IMR-90 (cell line): ENCODE data around the gene SOX6. TPM values are rescaled to one million over a fixed set of nuclear protein-coding genes. Genes with fewer than 3 reads are reported as not detected.
A peak's percentile ranks its signal among the peaks of the same experiment; 100 is the strongest.

Experiments
- ATAC-seq: fragments of 200-7000 bp; cut with Tn5 transposase; 2 replicates; pipeline ENCODE4 v1.9.1; 2020; ENCODE audit warnings: low read depth, mild to moderate bottlenecking, moderate library complexity
- BruUV-seq: library from RNA; stranded (reverse); fragments of 400-500 nt; replicated peaks from 2 replicates; lab custom pipeline; 2021; lab: Mats Ljungman, UMichigan
- CTCF ChIA-PET: fragments of 300-600 bp; formaldehyde crosslinking; extraction: SDS; loops from one replicate; lab custom pipeline; 2021; ENCODE audit warnings: antibody characterized with exemption; lab: Yijun Ruan, JAX
- POLR2A ChIA-PET: fragments of 300-600 bp; sonication (Branson Sonifier 250); formaldehyde crosslinking; loops from one replicate; lab custom pipeline; 2022; ENCODE audit warnings: antibody characterized with exemption; ENCODE audit not compliant: unreplicated experiment; lab: Charles Lee
- DNase-seq: peaks from one replicate; pipeline ENCODE4 v3.0.0; 2013
- H2AFZ ChIP-seq: replicated peaks from 2 replicates; pipeline ENCODE3; 2013; ENCODE audit warnings: low read length, mild to moderate bottlenecking; ENCODE audit not compliant: poor library complexity
- H2AK5ac ChIP-seq: 2 replicates; pipeline ENCODE4 v1.6.1; 2013; ENCODE audit warnings: low read depth, low read length, inconsistent platforms
- H2AK9ac ChIP-seq: replicated peaks from 2 replicates; pipeline ENCODE3; 2013; ENCODE audit warnings: mild to moderate bottlenecking, low read depth, low read length, moderate library complexity; ENCODE audit not compliant: poor library complexity
- H2BK120ac ChIP-seq: 2 replicates; pipeline ENCODE4 v1.6.1; 2013; ENCODE audit warnings: low read depth, low read length, inconsistent platforms
- H2BK15ac ChIP-seq: 3 replicates; pipeline ENCODE4 v1.6.1; 2013; ENCODE audit warnings: low read depth, low read length, inconsistent platforms
- H2BK20ac ChIP-seq: 2 replicates; pipeline ENCODE4 v1.6.1; 2013; ENCODE audit warnings: low read depth, mild to moderate bottlenecking, inconsistent platforms, low read length, moderate library complexity
- H2BK5ac ChIP-seq: 2 replicates; pipeline ENCODE4 v1.6.1; 2013; ENCODE audit warnings: mild to moderate bottlenecking, low read depth, low read length, inconsistent platforms; ENCODE audit not compliant: poor library complexity, severe bottlenecking
- H3K14ac ChIP-seq: replicated peaks from 2 replicates; pipeline ENCODE4 v1.6.1; 2013; ENCODE audit warnings: low read depth, low read length, inconsistent platforms
- H3K18ac ChIP-seq: 2 replicates; pipeline ENCODE4 v1.6.1; 2013; ENCODE audit warnings: low read depth, low read length, control low read depth
- H3K23ac ChIP-seq: 2 replicates; pipeline ENCODE4 v1.6.1; 2013; ENCODE audit warnings: low read depth, low read length, inconsistent platforms
- H3K27ac ChIP-seq: 2 replicates; pipeline ENCODE4 v1.5.1; 2013; ENCODE audit warnings: mild to moderate bottlenecking, control low read depth, low read length; ENCODE audit not compliant: insufficient read depth
- H3K27me3 ChIP-seq: 2 replicates; pipeline ENCODE4 v1.6.1; 2013; ENCODE audit warnings: low read length; ENCODE audit not compliant: control insufficient read depth, insufficient read depth
- H3K36me3 ChIP-seq: 2 replicates; pipeline ENCODE4 v1.6.1; 2013; ENCODE audit warnings: low read length, mixed read lengths; ENCODE audit not compliant: control insufficient read depth, insufficient read depth
- H3K4ac ChIP-seq: 2 replicates; pipeline ENCODE4 v1.6.1; 2013; ENCODE audit warnings: low read depth, low read length, inconsistent platforms
- H3K4me1 ChIP-seq: 2 replicates; pipeline ENCODE4 v1.6.1; 2013; ENCODE audit warnings: low read length, mixed read lengths; ENCODE audit not compliant: control insufficient read depth, insufficient read depth
- H3K4me2 ChIP-seq: 2 replicates; pipeline ENCODE4 v1.6.1; 2013; ENCODE audit warnings: low read depth, mild to moderate bottlenecking, control low read depth, low read length, moderate library complexity
- H3K4me3 ChIP-seq: 2 replicates; pipeline ENCODE4 v1.5.1; 2013; ENCODE audit warnings: low read depth, mild to moderate bottlenecking, control low read depth, low read length, moderate library complexity; ENCODE audit not compliant: insufficient read depth
- H3K56ac ChIP-seq: 2 replicates; pipeline ENCODE4 v1.6.1; 2013; ENCODE audit warnings: low read length, inconsistent platforms; ENCODE audit not compliant: insufficient read depth; ENCODE audit errors: extremely low read depth
- H3K79me1 ChIP-seq, 2 experiments: 2 replicates each; pipeline ENCODE4 v1.6.1; 2013; ENCODE audit warnings: low read length in 2 of 2, inconsistent platforms in 1 of 2, low read depth in 1 of 2
- H3K9ac ChIP-seq: 2 replicates; pipeline ENCODE4 v1.6.1; 2013; ENCODE audit warnings: low read depth, low read length, control low read depth
- H3K9me1 ChIP-seq: 2 replicates; pipeline ENCODE4 v1.6.1; 2013; ENCODE audit warnings: low read length, inconsistent platforms; ENCODE audit not compliant: insufficient read depth
- H3K9me3 ChIP-seq: 2 replicates; pipeline ENCODE4 v1.6.1; 2013; ENCODE audit warnings: low read length; ENCODE audit not compliant: control insufficient read depth, insufficient read depth
- H4K20me1 ChIP-seq: 2 replicates; pipeline ENCODE4 v1.6.1; 2013; ENCODE audit warnings: low read length, inconsistent platforms; ENCODE audit not compliant: insufficient read depth
- H4K5ac ChIP-seq: 2 replicates; pipeline ENCODE4 v1.6.1; 2013; ENCODE audit warnings: mild to moderate bottlenecking, low read depth, low read length, control low read depth
- H4K8ac ChIP-seq, 2 experiments: 2 replicates each; pipeline ENCODE4 v1.6.1; 2013; ENCODE audit warnings: low read depth in 2 of 2, low read length in 2 of 2, control low read depth in 1 of 2, inconsistent platforms in 1 of 2
- H4K91ac ChIP-seq: 2 replicates; pipeline ENCODE4 v1.6.1; 2013; ENCODE audit warnings: low read depth, low read length, inconsistent platforms; ENCODE audit not compliant: insufficient read depth
- CTCF ChIP-seq: conservative IDR thresholded peaks from 2 replicates; pipeline ENCODE4 v1.5.1; 2012; ENCODE audit warnings: mild to moderate bottlenecking, low read depth, low read length, improper control_type of control experiment
- MAFK ChIP-seq: IDR thresholded peaks from 2 replicates; pipeline ENCODE4 v1.6.1; 2012; ENCODE audit warnings: low read depth, low read length, improper control_type of control experiment
- MAZ ChIP-seq: IDR thresholded peaks from 2 replicates; pipeline ENCODE4 v1.6.1; 2012; ENCODE audit warnings: low read depth, mild to moderate bottlenecking, low read length, improper control_type of control experiment, moderate library complexity, borderline replicate concordance
- MXI1 ChIP-seq: IDR thresholded peaks from 2 replicates; pipeline ENCODE4 v1.6.1; 2012; ENCODE audit warnings: low read depth, mild to moderate bottlenecking, low read length, moderate library complexity, borderline replicate concordance
- SMC3 ChIP-seq: fragments of 150-350 bp; IDR thresholded peaks from 2 replicates; pipeline ENCODE4 v1.6.1; 2016; ENCODE audit warnings: low read depth, mild to moderate bottlenecking, antibody characterized with exemption, low read length, moderate library complexity
- WGBS, 2 experiments: methylation state at CpG; one replicate each; pipeline versions ENCODE4 v1.1.5 to v1.1.7; 2013; ENCODE audit warnings: missing lambda C conversion rate in 2 of 2; ENCODE audit not compliant: insufficient read length in 1 of 2; ENCODE audit errors: extremely low coverage in 2 of 2; 5-methylcytosine and 5-hydroxymethylcytosine counted together
- dilution Hi-C: fragments of 300-500 bp; cut with HindIII; formaldehyde crosslinking; loops from one replicate; pipeline ENCODE4 v1.14.3; 2018; ENCODE audit warnings: low sequenced_read_pairs; ENCODE audit not compliant: unreplicated experiment
- in situ Hi-C: fragments of 300-500 bp; cut with MboI; formaldehyde crosslinking; loops from 3 replicates; pipeline ENCODE4 v1.14.3; 2019; ENCODE audit warnings: low sequenced_read_pairs, inconsistent platforms, mixed read lengths
- intact Hi-C: fragments of 100-400 bp; cut with micrococcal nuclease; formaldehyde crosslinking; loops from 2 replicates; pipeline ENCODE4 v1.10.0; 2022
- polyA plus RNA-seq, 3 experiments: library from polyadenylated mRNA; depleted of rRNA; stranded (reverse); fragments of >200 nt; gene quantifications; 2 replicates each; pipeline ENCODE4 v1.2.3, GENCODE V29; 2012; ENCODE audit warnings: low replicate concordance in 1 of 3
- total RNA-seq: library from RNA; depleted of rRNA; stranded (reverse); fragments of >200 nt; gene quantifications from 2 replicates; pipeline ENCODE4 v1.2.3, GENCODE V29; 2012

Gene SOX6
- total and polyA plus RNA-seq, 2 of the 4 experiments (the other 2 are of a cell fraction), result 1.7 to 7.7 TPM

- no peak overlapping the region for H4K91ac ChIP-seq
- peaks cover 6% of the 10 kb centered on the region for H3K9me1 ChIP-seq
- in situ Hi-C loops, result no loop called here
- no CpG with 5 or more reads among the region's 4 CpGs for WGBS, 2 experiments
- H2AFZ ChIP-seq, result no peak overlapping the region
- no peak overlapping the region for H3K14ac ChIP-seq
- no peak overlapping the region for H3K23ac ChIP-seq
- no peak overlapping the region for H2AK9ac ChIP-seq
- no peak overlapping the region for H3K27ac ChIP-seq
- H3K18ac ChIP-seq, result no peak overlapping the region
- H4K5ac ChIP-seq, result no peak overlapping the region
- no peak overlapping the region for H3K56ac ChIP-seq
- H3K4me2 ChIP-seq, result no peak overlapping the region
- H3K27me3 ChIP-seq, result no peaks in the 10 kb centered on the region
- H4K8ac ChIP-seq, result no peak overlapping the region
- no peak overlapping the region for H3K4me3 ChIP-seq
- no TSS peak for BruUV-seq
- peak overlapping the region; percentile 58; the same call in 1 of the 3 replicates for H2BK15ac ChIP-seq
- H3K4ac ChIP-seq, result peak overlapping the region; percentile 47; the same call in 1 of the 2 replicates
- H4K20me1 ChIP-seq, result no peaks in the 10 kb centered on the region
- no peaks in the 10 kb centered on the region for H3K36me3 ChIP-seq
- H2AK5ac ChIP-seq, result no peak overlapping the region
- no peaks in the 10 kb centered on the region for H3K9me3 ChIP-seq
- no peak overlapping the region; the same call in 1 of the 2 replicates for H2BK120ac ChIP-seq
- TF ChIP-seq MXI1 (no peak), MAFK (no peak), CTCF (no peak), MAZ (no peak), SMC3 (no peak)
- no peak overlapping the region for H2BK5ac ChIP-seq
- H2BK20ac ChIP-seq, result no peak overlapping the region
- ATAC-seq (no peak), DNase-seq (no peak)
- H3K4me1 ChIP-seq, result peaks cover 6% of the 10 kb centered on the region; the same call in 1 of the 2 replicates
- no peak overlapping the region for H3K9ac ChIP-seq
- CTCF ChIA-PET, result no interaction called here
- dilution Hi-C loops, result no loop called here
- H3K79me1 ChIP-seq, result no peaks in the 10 kb centered on the region
- POLR2A ChIA-PET, result no interaction called here
- intact Hi-C loops, result no loop called here
These were observed 363.0 kb downstream of the SOX6 start for GRCh38 chr11:15993345-15993744.
